OCI-LY3 (cell line): ENCODE results near the gene SPATC1L.
A peak's percentile ranks its signal among the peaks of the same experiment; 100 is the strongest.

Experiments
- H2AFZ ChIP-seq: fragments of 200-600, 300-600 bp; shearing (Covaris generic); 2 replicates; pipeline ENCODE4 v1.6.0; 2014; ENCODE audit warnings: antibody characterized with exemption, low read depth, low read length
- H3K27ac ChIP-seq: fragments of 200-600, 300-600 bp; sonication (generic); 2 replicates; pipeline ENCODE4 v1.5.1; 2014; ENCODE audit warnings: mild to moderate bottlenecking, low read length, moderate library complexity, mixed read lengths
- H3K27me3 ChIP-seq: fragments of 200-600, 300-600 bp; sonication (generic); 2 replicates; pipeline ENCODE4 v1.6.1; 2014; ENCODE audit warnings: low read depth, low read length, mixed read lengths
- H3K36me3 ChIP-seq: fragments of 200-600, 300-600 bp; sonication (generic); replicated peaks from 2 replicates; pipeline ENCODE3; 2014; ENCODE audit warnings: low read depth, low read length, mixed read lengths
- H3K4me1 ChIP-seq: fragments of 300-600, 200-600 bp; sonication (generic); 2 replicates; pipeline ENCODE4 v1.6.1; 2014; ENCODE audit warnings: low read length, mixed read lengths
- H3K4me2 ChIP-seq: fragments of 200-600, 300-600 bp; sonication (generic); 2 replicates; pipeline ENCODE4 v1.6.1; 2014; ENCODE audit warnings: low read length, mixed read lengths
- H3K4me3 ChIP-seq: fragments of 300-600, 200-600 bp; sonication (generic); 2 replicates; pipeline ENCODE4 v1.5.1; 2014; ENCODE audit warnings: antibody characterized with exemption, mild to moderate bottlenecking, low read length, moderate library complexity
- H3K79me2 ChIP-seq: fragments of 300-600, 200-600 bp; shearing (Covaris generic); 2 replicates; pipeline ENCODE4 v1.6.1; 2014; ENCODE audit warnings: mild to moderate bottlenecking, low read length, mixed read lengths
- H3K9ac ChIP-seq: fragments of 300-600, 200-600 bp; shearing (Covaris generic); 2 replicates; pipeline ENCODE4 v1.6.0; 2014; ENCODE audit warnings: mild to moderate bottlenecking, low read length, moderate library complexity
- H3K9me3 ChIP-seq: fragments of 200-600, 300-600 bp; shearing (Covaris generic); 2 replicates; pipeline ENCODE4 v1.6.1; 2014; ENCODE audit warnings: low read length, mixed read lengths; ENCODE audit not compliant: insufficient read depth
- H4K20me1 ChIP-seq: fragments of 200-600, 300-600 bp; sonication (generic); 2 replicates; pipeline ENCODE4 v1.6.1; 2016; ENCODE audit warnings: low read length, mixed read lengths; ENCODE audit not compliant: insufficient read depth
- EZH2phosphoT487 ChIP-seq: fragments of 200-600 bp; shearing (Covaris generic); IDR thresholded peaks from 2 replicates; pipeline ENCODE4 v1.6.1; 2018; ENCODE audit warnings: antibody characterized with exemption, mixed run types, low read depth
- TF ChIP-seq, protein P1 (sequence below): fragments of 200-600, 300-600 bp; sonication (generic); IDR thresholded peaks from 2 replicates; pipeline ENCODE4 v1.5.1; 2014; ENCODE audit warnings: antibody characterized with exemption, low read length, low read depth

SPATC1L gene

DNA sequence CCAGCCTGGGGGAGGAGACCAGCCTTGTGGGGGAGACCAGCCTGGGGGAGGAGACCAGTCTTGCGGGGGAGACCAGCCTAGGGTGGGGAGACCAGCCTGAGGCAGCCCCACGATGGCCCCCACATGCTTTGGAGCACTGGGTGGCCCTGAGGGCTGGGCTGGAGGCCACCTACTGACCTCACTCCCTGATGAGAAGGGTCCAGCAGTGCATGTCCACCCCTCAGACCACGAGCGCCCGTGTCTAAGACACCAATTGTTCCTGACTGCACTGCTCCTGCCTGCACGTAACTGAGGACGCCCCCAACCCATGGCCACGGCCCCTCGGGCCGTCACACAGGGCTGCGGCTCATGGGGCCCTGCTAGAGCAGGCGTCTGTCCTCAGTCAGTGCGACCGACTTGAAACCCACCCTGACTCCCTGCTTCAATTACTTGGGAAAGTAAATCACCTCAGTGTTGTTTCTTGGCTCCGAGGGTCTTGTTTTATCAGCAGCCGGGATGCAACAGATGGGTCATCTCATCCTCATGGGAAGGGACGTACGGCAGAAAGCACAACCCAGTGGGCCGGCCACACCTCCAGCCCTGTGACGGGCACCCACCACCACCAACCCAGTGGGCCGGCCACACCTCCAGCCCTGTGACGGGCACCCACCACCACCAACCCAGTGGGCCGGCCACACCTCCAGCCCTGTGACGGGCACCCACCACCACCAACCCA is at the start of gene SPATC1L:
SPATC1L (minus strand) TSS at position 550 of the 715 bp plus-strand sequence. CDS start 1,643 bp downstream, outside the sequence.
- H3K9me3 ChIP-seq: no peaks in the 10 kb centered on the region
- H3K27me3 ChIP-seq: no peaks in the 10 kb centered on the region
- no peak within 1 kb of the TSS for H3K27ac ChIP-seq
- peaks cover 8% of the 10 kb centered on the region for H3K36me3 ChIP-seq
- H3K4me2 ChIP-seq: peak within 1 kb of the TSS; percentile 85
- peak within 1 kb of the TSS; percentile 88; the same call in 1 of the 2 replicates for H2AFZ ChIP-seq
- H3K9ac ChIP-seq: peak within 1 kb of the TSS; percentile 73
- no peaks in the 10 kb centered on the region for H3K4me1 ChIP-seq
- TF ChIP-seq EZH2phosphoT487: no peak
- TF ChIP-seq, protein P1, sequence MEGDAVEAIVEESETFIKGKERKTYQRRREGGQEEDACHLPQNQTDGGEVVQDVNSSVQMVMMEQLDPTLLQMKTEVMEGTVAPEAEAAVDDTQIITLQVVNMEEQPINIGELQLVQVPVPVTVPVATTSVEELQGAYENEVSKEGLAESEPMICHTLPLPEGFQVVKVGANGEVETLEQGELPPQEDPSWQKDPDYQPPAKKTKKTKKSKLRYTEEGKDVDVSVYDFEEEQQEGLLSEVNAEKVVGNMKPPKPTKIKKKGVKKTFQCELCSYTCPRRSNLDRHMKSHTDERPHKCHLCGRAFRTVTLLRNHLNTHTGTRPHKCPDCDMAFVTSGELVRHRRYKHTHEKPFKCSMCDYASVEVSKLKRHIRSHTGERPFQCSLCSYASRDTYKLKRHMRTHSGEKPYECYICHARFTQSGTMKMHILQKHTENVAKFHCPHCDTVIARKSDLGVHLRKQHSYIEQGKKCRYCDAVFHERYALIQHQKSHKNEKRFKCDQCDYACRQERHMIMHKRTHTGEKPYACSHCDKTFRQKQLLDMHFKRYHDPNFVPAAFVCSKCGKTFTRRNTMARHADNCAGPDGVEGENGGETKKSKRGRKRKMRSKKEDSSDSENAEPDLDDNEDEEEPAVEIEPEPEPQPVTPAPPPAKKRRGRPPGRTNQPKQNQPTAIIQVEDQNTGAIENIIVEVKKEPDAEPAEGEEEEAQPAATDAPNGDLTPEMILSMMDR: no peak
- no peaks in the 10 kb centered on the region for H4K20me1 ChIP-seq
- no peaks in the 10 kb centered on the region for H3K79me2 ChIP-seq
- H3K4me3 ChIP-seq: peak within 1 kb of the TSS; percentile 97

DNA sequence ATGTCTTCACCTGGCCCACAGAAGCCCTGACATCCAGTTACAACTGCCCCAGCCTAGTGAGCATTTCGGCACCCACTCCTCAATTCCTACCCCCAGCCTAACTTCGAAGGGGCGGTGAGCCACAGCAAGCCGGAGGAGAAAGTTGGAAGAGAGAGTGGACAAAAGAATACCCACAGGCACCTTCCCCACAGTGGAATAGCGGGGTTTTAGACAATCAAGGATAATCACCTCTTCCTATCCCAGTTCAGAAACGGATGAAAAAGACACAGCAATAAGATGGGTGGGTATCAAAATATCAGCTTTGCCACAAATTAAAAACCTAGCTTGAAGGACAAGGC is 45.6 kb upstream of the SPATC1L start:
- H2AFZ ChIP-seq: no peak overlapping the region
- peaks cover 61% of the 10 kb centered on the region for H3K36me3 ChIP-seq
- H3K4me3 ChIP-seq: peak overlapping the region; percentile 97
- H3K4me1 ChIP-seq: peaks cover 25% of the 10 kb centered on the region
- peak overlapping the region; percentile 98 for H3K4me2 ChIP-seq
- peak overlapping the region; percentile 64; the same call in 1 of the 2 replicates for H3K27ac ChIP-seq
- H4K20me1 ChIP-seq: peaks cover 12% of the 10 kb centered on the region
- peak overlapping the region; percentile 90 for H3K9ac ChIP-seq
- no peaks in the 10 kb centered on the region for H3K27me3 ChIP-seq
- H3K9me3 ChIP-seq: no peaks in the 10 kb centered on the region
- H3K79me2 ChIP-seq: peaks cover 71% of the 10 kb centered on the region
- TF ChIP-seq, protein P1: no peak
- TF ChIP-seq EZH2phosphoT487: no peak

DNA sequence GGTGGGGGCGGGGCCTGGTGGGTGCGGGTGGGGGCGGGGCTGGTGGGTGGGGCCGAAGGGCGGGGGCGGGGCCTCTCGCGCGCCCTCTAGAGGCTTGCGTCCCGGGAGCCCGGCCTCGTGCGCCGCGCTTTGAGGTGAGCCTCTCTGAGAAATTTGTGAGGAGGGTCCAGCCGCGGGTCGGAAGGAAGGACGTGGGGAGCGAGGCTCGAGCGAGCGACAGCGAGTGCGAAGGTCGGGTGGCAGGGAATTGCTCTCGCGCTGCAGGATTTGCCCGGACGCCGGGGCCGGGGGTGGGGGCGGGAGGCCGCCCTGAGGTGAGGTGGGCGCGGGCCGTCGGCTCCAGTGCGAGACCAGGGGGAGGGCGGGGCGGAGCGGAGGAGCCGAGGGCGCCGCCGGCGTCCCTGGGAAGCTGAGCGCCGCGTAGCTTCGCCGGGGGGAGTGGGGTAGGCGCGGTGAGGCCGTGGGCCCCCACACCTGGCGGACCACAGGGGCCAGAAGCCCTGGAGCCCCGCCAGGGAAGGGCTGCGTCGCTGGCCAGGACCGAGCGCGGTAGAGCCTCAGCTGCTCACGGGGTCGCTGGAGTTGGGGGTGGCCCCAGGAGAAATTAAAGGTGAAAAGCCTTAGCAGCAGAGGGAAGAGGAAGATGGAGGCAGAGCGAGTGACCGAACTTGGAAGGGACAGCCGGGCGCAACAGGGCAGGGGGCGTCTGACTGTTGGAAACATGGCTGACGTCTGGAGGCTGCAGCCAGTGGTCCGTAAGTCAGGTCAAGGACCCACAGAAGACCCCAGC is 45.1 kb upstream of the SPATC1L start:
- H4K20me1 ChIP-seq: peaks cover 17% of the 10 kb centered on the region
- peaks cover 25% of the 10 kb centered on the region for H3K4me1 ChIP-seq
- no peaks in the 10 kb centered on the region for H3K27me3 ChIP-seq
- no peak for TF ChIP-seq EZH2phosphoT487
- TF ChIP-seq, protein P1: peak; percentile 37
- H3K4me3 ChIP-seq: peak overlapping the region; percentile 97
- H3K9me3 ChIP-seq: no peaks in the 10 kb centered on the region
- H3K9ac ChIP-seq: peak overlapping the region; percentile 90
- peaks cover 56% of the 10 kb centered on the region for H3K36me3 ChIP-seq
- peak overlapping the region; percentile 98 for H3K4me2 ChIP-seq
- H3K79me2 ChIP-seq: peaks cover 77% of the 10 kb centered on the region
- peak overlapping the region; percentile 64 for H3K27ac ChIP-seq
- peak overlapping the region; percentile 70 for H2AFZ ChIP-seq

DNA sequence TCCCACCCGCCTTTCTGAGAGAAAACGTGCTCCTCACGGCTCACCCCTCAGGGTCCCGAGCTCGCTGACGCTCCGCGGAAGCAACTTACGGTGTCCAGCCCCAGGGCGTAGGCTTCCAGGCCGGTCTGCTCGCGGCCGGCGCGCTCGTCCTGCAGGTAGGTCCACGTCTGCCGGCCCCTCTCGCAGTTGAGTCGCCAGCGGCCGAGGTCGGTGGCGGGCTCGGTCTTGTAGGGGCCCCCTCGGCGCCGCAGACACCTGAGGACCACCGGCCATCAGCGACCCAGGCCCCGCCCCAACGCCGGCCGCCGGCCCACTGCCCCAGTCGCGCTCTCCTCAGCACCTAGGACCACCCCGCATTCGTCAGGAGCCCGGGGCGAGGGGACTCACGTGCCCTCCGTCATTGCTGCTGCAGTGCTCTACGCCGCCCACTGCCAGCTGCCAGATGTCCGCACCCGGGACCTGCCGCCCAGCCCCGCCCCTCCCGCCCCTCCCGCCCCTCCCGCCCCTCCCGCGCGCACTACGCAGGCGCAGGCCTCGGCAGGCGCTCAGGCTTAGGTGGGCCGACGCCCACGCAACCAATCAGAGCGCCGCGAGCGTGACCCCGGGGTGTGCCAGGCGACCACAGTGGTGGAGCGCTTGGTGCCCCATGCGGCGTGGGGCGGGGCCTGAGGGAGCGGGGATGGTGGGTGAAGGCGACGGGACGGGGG is 44.2 kb upstream of the SPATC1L start, which contains the start of gene LSS:
LSS (minus strand) TSS at position 430 of the 707 bp plus-strand sequence; CDS start at position 401, 29 bp downstream.
- Histone ChIP-seq H3K9me3 (no peaks in the 10 kb centered on the region), H2AFZ (peak within 1 kb of the TSS; percentile 70), H3K4me1 (peaks cover 25% of the 10 kb centered on the region), H3K36me3 (peaks cover 48% of the 10 kb centered on the region), H4K20me1 (peaks cover 18% of the 10 kb centered on the region), H3K27me3 (no peaks in the 10 kb centered on the region), H3K4me3 (peak within 1 kb of the TSS; percentile 99), H3K27ac (peak within 1 kb of the TSS; percentile 82), H3K9ac (peak within 1 kb of the TSS; percentile 90), H3K4me2 (peak within 1 kb of the TSS; percentile 98), H3K79me2 (peaks cover 79% of the 10 kb centered on the region)
- TF ChIP-seq, protein P1: no peak
- no peak for TF ChIP-seq EZH2phosphoT487
